ENCODE results near the gene CERS6. TPM values are rescaled to one million over a fixed set of nuclear protein-coding genes. Genes with fewer than 3 reads are reported as not detected.
"Not testable (repeated sequence)": the region's sequence is repeated elsewhere in the genome, so short reads cannot be mapped to it uniquely, and the experiment has no call there.

CERS6 gene
- total RNA-seq, 1 donor from 2014 or later: 137 TPM

DNA sequence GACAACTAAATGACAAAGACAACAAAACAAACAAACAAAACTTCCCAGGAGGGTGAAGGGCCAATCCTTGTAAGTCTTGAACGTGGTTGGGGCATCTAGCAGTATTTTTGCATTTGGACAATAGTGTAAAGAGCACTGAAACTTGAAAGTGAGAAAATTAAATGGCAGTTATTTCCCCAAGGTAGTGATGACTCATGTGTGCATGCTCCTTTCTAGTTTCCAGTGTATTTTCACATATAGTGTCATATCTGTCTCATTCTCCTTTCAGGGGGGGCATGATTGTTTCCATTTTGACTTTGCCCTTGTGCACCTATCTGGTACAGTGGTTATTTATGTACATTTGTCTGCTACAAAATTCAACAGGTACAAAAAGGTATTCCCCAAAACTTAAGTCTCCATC lies 39.5 kb downstream of the CERS6 start:
- no peak for DNase-seq (ENCODE audit: low spot score in 2 of 2)
- no peak for FAIRE-seq

DNA sequence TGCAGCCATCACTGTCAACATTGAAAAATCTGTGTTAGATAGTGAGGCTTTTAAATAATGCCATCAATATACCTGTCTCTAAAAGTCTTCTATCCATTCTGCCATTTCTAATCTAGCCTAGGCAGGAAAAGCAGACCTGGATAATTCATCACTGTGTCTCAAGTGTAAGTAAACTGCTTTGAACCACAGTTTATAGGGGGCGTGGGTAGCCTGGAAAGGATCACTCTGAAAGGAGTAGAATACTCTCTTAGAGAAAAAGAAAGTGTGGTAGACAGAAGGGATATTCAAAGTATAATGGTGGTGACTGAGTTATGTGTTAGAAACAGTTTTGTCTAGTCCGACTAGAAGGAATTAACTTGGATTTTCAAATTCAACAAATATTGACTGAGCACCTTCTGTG lies 40.8 kb downstream of the CERS6 start:
- FAIRE-seq (no peak), DNase-seq (ENCODE audit: low spot score in 2 of 2) (no peak)

DNA sequence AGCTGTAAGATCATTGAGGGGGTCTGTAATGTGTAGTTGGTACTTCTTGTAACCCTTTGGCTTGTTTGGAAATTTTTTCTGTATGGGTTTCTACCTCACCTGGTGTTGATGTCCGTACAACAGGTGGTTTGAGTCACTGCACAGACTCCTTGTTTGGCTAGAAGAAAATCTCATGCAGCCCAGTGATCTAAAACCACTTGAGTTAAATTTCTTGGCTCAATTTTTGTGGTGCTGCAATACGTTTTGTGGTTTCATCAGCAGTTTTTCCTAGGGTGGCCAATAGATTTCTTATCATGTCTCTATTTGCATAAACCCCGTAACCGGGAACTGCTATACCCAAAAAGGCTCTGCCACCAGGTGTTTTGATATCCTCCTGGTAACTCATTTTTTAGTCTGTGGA lies 43.4 kb downstream of the CERS6 start:
- no peak for DNase-seq (ENCODE audit: low spot score in 2 of 2)
- FAIRE-seq: no peak

- FAIRE-seq: no peak
- no peak for DNase-seq (ENCODE audit: low spot score in 2 of 2)
These were observed 44.4 kb downstream of the CERS6 start for GRCh38 chr2:168500516-168500915.

GRCh38 chr2:168501466-168502065 lies 45.5 kb downstream of the CERS6 start:
- DNase-seq (ENCODE audit: low spot score in 2 of 2) (no peak), FAIRE-seq (no peak)

- DNase-seq (ENCODE audit: low spot score in 2 of 2); FAIRE-seq: not testable (repeated sequence)
These were observed 46.8 kb downstream of the CERS6 start for GRCh38 chr2:168502852-168503251.

DNA sequence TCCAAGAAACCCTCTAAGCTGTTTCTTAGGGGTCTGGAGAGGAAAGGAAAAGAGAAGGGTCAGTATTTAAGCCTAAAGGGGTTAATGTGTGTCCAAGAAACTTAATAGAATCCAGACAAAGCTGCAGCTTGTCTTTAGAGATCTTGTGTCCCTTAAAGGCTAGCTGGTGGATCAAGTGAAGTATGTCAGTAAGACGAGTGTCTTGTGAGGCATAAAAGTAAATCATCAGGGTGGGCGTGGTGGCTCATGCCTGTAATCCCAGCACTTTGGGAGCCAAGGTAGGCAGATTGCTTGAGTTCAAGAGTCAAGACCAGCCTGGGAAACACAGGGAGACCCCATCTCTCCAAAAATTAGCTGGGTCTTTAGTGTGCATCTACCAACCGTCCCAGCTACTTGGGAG lies 47.8 kb downstream of the CERS6 start:
- DNase-seq (ENCODE audit: low spot score in 2 of 2): no peak
- FAIRE-seq: no peak

DNA sequence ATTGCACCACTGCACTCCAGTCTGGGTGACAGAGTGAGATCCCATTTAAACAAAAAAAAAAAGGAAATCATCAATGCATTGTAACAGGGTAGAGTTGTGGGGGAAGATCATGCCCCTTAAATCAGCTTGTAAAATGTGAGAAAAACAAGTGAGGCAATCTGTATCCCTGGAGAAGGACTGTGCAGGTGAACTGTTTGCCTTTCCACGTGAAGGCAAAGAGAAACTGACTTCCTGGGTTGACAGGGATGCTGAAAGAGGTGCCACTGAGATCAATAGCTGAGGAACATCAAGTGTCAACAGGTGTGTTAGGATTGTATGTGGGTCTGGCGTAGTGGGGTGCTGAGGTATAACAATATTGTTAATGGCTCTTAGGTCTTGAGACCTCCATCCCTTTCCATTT lies 48.3 kb downstream of the CERS6 start:
- DNase-seq (ENCODE audit: low spot score in 2 of 2) (no peak), FAIRE-seq (no peak)

- no peak for DNase-seq (ENCODE audit: low spot score in 2 of 2)
- no peak for FAIRE-seq
These were observed 54.2 kb downstream of the CERS6 start for GRCh38 chr2:168510125-168510756.

GRCh38 chr2:168514692-168515091 lies 58.6 kb downstream of the CERS6 start:
- FAIRE-seq: no peak

GRCh38 chr2:168515502-168515901 lies 59.4 kb downstream of the CERS6 start:
- FAIRE-seq (no peak), DNase-seq (ENCODE audit: low spot score in 2 of 2) (no peak)

More at GRCh38 chr2:168514692-168515091, 58.6 kb downstream of the CERS6 start:
- DNase-seq (ENCODE audit: low spot score in 2 of 2): no peak

DNA sequence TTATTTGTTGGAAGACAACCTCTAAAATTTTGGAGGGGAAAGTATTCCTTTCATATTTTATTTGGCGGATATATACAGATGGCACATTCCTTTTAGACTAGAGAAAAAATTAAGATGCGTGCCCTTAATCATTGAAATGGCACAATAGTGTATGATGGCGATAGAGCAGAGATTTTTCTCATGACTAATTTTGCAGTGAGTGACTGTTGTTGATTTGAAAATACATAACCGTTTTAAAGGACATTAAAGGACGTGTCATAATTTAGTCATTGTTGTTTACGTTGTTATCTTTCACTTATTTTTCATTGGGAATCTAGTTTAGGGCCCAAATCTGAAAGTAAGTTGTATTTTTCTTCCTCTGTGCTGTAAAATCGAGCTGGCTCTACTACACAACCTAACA lies 61.7 kb downstream of the CERS6 start:
- FAIRE-seq: no peak
- DNase-seq (ENCODE audit: low spot score in 2 of 2): no peak

GRCh38 chr2:168518555-168519066 lies 62.5 kb downstream of the CERS6 start:
- FAIRE-seq (no peak), DNase-seq (ENCODE audit: low spot score in 2 of 2) (no peak)

GRCh38 chr2:168519534-168520308 lies 63.6 kb downstream of the CERS6 start:
- FAIRE-seq: no peak

GRCh38 chr2:168521053-168521741 lies 65.1 kb downstream of the CERS6 start:
- FAIRE-seq: no peak
- DNase-seq (ENCODE audit: low spot score in 2 of 2): no peak

More at GRCh38 chr2:168519534-168520308, 63.6 kb downstream of the CERS6 start:
- no peak for DNase-seq (ENCODE audit: low spot score in 2 of 2)

GRCh38 chr2:168522446-168522845 lies 66.4 kb downstream of the CERS6 start:
- FAIRE-seq: no peak
- DNase-seq (ENCODE audit: low spot score in 2 of 2): no peak

DNA sequence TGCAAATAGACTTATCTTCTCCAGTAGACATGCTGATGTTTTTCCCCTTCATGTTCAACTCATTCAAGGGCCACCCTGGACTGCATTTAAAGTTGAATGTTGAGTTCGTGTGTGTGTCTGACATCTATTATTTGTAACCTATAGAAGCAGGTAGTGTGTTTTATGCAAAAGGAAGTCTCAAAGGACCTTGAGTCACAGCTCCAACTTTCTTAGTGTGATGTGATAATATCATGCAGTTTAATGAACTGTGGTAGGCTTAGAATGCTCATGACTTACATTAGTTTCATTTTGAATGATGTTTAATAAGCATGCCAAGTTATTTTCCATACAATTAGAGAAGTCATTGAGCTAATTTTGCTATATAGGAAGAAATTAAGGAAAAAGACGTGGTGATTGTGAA lies 67.9 kb downstream of the CERS6 start:
- FAIRE-seq: no peak
- DNase-seq (ENCODE audit: low spot score in 2 of 2): no peak

DNA sequence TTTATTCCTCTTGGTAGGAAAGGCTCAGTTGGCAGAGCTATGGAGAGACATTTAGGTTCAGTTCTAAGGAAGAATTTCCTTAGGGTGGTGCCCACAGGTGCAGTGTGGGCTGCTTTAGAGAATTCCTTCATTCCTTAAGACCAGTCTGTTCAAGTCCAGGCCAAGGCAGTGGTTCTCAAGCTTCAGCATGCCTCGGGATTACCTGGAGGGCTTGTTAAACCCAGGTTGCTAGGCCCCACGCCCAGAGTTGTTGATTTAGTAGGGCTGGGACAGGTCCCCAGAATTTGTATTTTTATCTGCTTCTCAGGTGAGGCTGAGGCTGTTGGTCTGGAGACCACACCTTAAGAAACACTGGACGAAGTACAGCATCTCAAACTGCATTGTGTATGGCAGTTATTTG lies 68.9 kb downstream of the CERS6 start:
- DNase-seq (ENCODE audit: low spot score in 2 of 2) (no peak), FAIRE-seq (no peak)

DNA sequence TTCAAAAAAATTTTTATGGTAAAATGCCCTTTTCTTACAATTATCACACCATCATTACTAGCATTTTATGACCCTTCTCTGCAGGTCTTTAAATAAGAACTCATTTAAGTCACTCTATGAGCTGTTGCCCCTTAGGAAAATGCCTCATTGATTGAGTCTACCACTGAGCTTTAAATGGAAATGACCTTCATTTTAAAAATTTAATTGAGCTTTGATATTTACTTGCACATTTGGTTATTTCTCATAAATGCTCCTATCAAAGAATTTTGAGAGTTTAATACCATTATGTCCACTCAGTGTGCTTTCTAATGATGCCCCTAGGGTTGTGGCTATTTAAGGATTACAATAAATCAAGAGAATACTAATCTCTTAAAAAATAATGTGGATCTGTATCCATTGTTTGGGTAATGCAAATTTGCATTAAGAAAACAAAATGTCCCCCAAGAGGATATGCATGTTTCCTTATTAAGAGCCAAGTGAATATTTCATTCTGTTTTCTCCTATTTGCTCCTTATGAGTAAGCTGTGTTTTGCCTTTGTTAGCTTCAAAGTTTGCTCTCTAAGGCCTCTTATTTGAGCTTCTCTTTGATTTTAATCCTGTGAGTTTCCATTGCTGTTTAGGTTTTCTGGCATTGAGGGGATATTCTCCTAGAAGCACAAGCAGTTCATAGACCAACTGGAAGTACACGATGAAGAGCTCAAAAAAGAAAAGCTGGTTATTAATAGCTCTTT lies 69.8 kb downstream of the CERS6 start:
- DNase-seq (ENCODE audit: low spot score in 2 of 2) (no peak), FAIRE-seq (no peak)

DNA sequence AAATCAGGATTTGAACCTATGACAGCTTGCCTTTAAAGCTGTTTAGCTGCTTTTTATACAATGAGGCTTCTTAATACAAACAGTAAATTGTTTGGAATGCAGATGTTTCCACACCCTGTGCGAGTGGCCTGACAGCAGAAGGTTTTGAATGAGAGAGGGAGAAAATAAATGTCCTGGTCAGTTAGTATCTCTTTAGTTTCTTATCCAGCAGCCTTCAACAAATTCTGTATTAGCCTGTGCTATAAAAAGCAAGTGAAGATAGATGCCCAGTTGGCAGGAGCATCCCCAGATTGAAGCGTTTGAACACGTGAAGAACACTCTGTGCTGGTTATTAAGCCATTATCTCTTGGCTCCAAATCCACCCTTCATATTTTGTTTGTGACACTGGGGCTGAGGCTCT lies 70.6 kb downstream of the CERS6 start:
- DNase-seq (ENCODE audit: low spot score in 2 of 2) (no peak), FAIRE-seq (no peak)
